ENCODE measurements around the gene TBC1D23.

Gene TBC1D23

GRCh38 chr3:100288288-100288894 lies 27.6 kb downstream of the TBC1D23 start:
- no peak overlapping the region for H3K4me3 ChIP-seq (replicated peaks in 1 of 2; ENCODE audit: low read depth in 2 of 2, low read length in 2 of 2)
- no peak for TF ChIP-seq CTCF (IDR thresholded peaks at IDR 0.05; ENCODE audit: low read depth, low read length)
- DNase-seq (ENCODE audit: low read depth in 2 of 2), result no peak

DNA sequence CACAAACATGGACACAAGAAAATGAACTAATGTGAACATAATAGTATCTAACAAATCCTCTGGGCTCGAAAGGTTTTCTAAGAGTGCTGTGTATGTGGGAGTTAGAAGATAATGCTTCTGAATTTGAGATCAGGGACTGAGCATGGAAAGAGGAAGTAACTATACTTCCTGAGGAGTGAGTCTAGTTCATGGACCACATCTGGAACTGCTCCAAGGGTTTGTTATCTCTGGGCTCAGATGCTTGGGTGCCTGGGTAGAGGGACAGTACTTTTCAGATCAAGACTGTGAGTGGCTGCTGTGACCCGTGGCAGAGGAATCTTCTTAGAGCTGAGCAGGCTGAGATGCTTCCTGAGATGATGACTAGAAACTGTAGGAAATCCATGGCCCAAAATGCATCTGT lies 28.5 kb downstream of the TBC1D23 start:
- TF ChIP-seq CTCF (IDR thresholded peaks at IDR 0.05; ENCODE audit: low read depth, low read length), result no peak
- DNase-seq (ENCODE audit: low read depth in 2 of 2), result peak; percentile 14 to 33
- H3K4me3 ChIP-seq (replicated peaks in 1 of 2; ENCODE audit: low read depth in 2 of 2, low read length in 2 of 2), result no peak overlapping the region

GRCh38 chr3:100295089-100295488 lies 34.3 kb downstream of the TBC1D23 start:
- no peak for TF ChIP-seq CTCF (IDR thresholded peaks at IDR 0.05; ENCODE audit: low read depth, low read length)
- no peak overlapping the region for H3K4me3 ChIP-seq (replicated peaks in 1 of 2; ENCODE audit: low read depth in 2 of 2, low read length in 2 of 2)
- no peak for DNase-seq (ENCODE audit: low read depth in 2 of 2)

DNA sequence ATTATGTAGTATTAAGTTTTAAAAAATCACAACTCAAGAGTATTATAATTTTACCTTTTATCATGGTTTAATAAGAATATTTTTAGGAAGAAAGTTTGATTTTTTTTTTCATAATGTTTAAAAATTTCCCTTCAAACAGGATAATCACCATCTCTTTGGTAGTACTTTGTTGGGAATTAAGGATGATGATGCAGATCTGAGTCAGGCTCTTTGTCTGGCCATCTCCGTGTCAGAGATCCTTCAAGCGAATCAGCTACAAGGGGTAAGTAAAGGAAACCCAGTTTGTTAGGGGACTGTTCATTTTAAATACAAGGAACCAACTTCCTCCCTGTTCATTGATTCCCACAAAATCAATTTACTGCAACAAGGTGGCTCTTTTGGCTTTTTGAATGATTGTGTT lies 37.0 kb downstream of the TBC1D23 start:
- no peak for TF ChIP-seq CTCF (IDR thresholded peaks at IDR 0.05; ENCODE audit: low read depth, low read length)
- peak in 1 of 2 donors; percentile 73 for DNase-seq (ENCODE audit: low read depth in 2 of 2)
- H3K4me3 ChIP-seq (replicated peaks in 1 of 2; ENCODE audit: low read depth in 2 of 2, low read length in 2 of 2), result no peak overlapping the region

GRCh38 chr3:100299016-100299415 lies 38.2 kb downstream of the TBC1D23 start:
- DNase-seq (ENCODE audit: low read depth in 2 of 2), result peak; percentile 29 to 74
- no peak overlapping the region for H3K4me3 ChIP-seq (replicated peaks in 1 of 2; ENCODE audit: low read depth in 2 of 2, low read length in 2 of 2)
- TF ChIP-seq CTCF (IDR thresholded peaks at IDR 0.05; ENCODE audit: low read depth, low read length), result no peak

DNA sequence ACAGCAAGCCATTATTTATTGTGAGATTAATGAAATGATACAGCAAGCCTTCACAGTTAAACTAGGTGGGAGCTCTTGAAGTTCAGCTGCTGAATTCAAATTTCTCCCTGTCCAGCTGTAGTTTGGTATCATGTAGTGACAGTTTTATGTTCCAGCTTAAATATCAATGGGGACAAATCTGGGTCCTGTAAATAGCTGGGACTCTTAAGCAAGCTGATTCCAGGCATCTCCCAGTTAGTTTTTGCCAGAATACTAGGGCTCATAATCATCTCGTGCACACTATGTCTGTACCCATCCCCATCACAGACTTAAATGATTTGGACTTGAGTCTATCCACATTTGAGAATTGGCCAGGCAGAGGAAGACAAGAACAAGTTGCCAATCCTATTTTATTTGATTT lies 45.9 kb downstream of the TBC1D23 start:
- H3K4me3 ChIP-seq (replicated peaks in 1 of 2; ENCODE audit: low read depth in 2 of 2, low read length in 2 of 2), result no peak overlapping the region
- DNase-seq (ENCODE audit: low read depth in 2 of 2), result no peak
- TF ChIP-seq CTCF (IDR thresholded peaks at IDR 0.05; ENCODE audit: low read depth, low read length), result no peak
